ENCODE results near the gene PCGF1. TPM values are rescaled to one million over a fixed set of nuclear protein-coding genes. Genes with fewer than 3 reads are reported as not detected.
A peak's percentile ranks its signal among the peaks of the same experiment; 100 is the strongest.

PCGF1 gene
- total RNA-seq, 3 donors from 2014 or later (not counting 1 experiment from before 2014, with no cell fraction given): 22.9 to 35.9 (median 33.2) TPM

GRCh38 chr2:74499940-74500577 lies 7.4 kb downstream of the PCGF1 start:
- Mint-ChIP-seq H3K9me3 (no peaks in the 10 kb centered on the region), H3K4me3 (peak overlapping the region; percentile 56), H3K4me1 (peaks cover 36 to 65% of the 10 kb centered on the region in 2 donors), H3K27ac (no peak overlapping the region), H3K27me3 (ENCODE audit: low read depth in 2 of 2) (peaks cover 0 to 8% of the 10 kb centered on the region in 2 donors), H3K36me3 (no peaks in the 10 kb centered on the region)
- H3K9me3 ChIP-seq (ENCODE audit: control insufficient read depth, insufficient read depth, low read length): no peaks in the 10 kb centered on the region
- peaks cover 56% of the 10 kb centered on the region for H3K4me1 ChIP-seq (ENCODE audit: control insufficient read depth, insufficient read depth, low read length)
- TF ChIP-seq CTCF (IDR thresholded peaks at IDR 0.05): no peak
- no peaks in the 10 kb centered on the region for H3K36me3 ChIP-seq (ENCODE audit: control insufficient read depth, insufficient read depth, low read length)
- intact Hi-C loops (cut with micrococcal nuclease): no loop called here
- no peak for ATAC-seq
- DNase-seq: no peak
- no peak overlapping the region for H3K27ac ChIP-seq (ENCODE audit: low read length)
- WGBS (ENCODE audit: insufficient coverage): 62% methylated on average over 15 of the region's 15 CpGs
- H3K4me3 ChIP-seq (ENCODE audit: low read length): no peak overlapping the region
- peaks cover 5% of the 10 kb centered on the region for H3K27me3 ChIP-seq (ENCODE audit: control insufficient read depth, insufficient read depth, low read length)

GRCh38 chr2:74499267-74499939 lies 8.1 kb downstream of the PCGF1 start, which contains the start of gene LBX2:
LBX2 (minus strand) TSS chr2:74499603; CDS start chr2:74499537, 66 bp downstream.
- Histone ChIP-seq H3K9me3 (ENCODE audit: control insufficient read depth, insufficient read depth, low read length) (no peaks in the 10 kb centered on the region), H3K36me3 (ENCODE audit: control insufficient read depth, insufficient read depth, low read length) (no peaks in the 10 kb centered on the region), H3K4me3 (ENCODE audit: low read length) (peak within 1 kb of the TSS; percentile 52), H3K27me3 (ENCODE audit: control insufficient read depth, insufficient read depth, low read length) (peaks cover 5% of the 10 kb centered on the region), H3K4me1 (ENCODE audit: control insufficient read depth, insufficient read depth, low read length) (peaks cover 56% of the 10 kb centered on the region), H3K27ac (ENCODE audit: low read length) (no peak within 1 kb of the TSS)
- H3K36me3 Mint-ChIP-seq: no peaks in the 10 kb centered on the region
- peak within 1 kb of the TSS; percentile 30 to 81 for H3K27ac Mint-ChIP-seq
- TF ChIP-seq CTCF (IDR thresholded peaks at IDR 0.05): no peak
- H3K9me3 Mint-ChIP-seq: no peaks in the 10 kb centered on the region
- peak within 1 kb of the TSS; percentile 90 for H3K4me3 Mint-ChIP-seq
- DNase-seq (peak in 1 of 2 donors; percentile 48), ATAC-seq (peak in 1 of 3 donors; percentile 28)
- peaks cover 29 to 58% of the 10 kb centered on the region in 2 donors for H3K4me1 Mint-ChIP-seq
- WGBS (ENCODE audit: insufficient coverage): 6% methylated on average over 65 of the region's 65 CpGs
- peaks cover 0 to 8% of the 10 kb centered on the region in 2 donors for H3K27me3 Mint-ChIP-seq (ENCODE audit: low read depth in 2 of 2)
- intact Hi-C loops (cut with micrococcal nuclease): no loop called here

GRCh38 chr2:74498500-74499266 lies 8.8 kb downstream of the PCGF1 start:
- peak in 1 of 2 donors; percentile 41 for DNase-seq
- H3K27me3 ChIP-seq (ENCODE audit: control insufficient read depth, insufficient read depth, low read length): peaks cover 5% of the 10 kb centered on the region

More at GRCh38 chr2:74498500-74499266, 8.8 kb downstream of the PCGF1 start:
- no peak overlapping the region for H3K27ac ChIP-seq (ENCODE audit: low read length)
- Mint-ChIP-seq H3K4me3 (peak overlapping the region; percentile 90), H3K4me1 (peaks cover 24 to 51% of the 10 kb centered on the region in 2 donors), H3K36me3 (no peaks in the 10 kb centered on the region), H3K9me3 (no peaks in the 10 kb centered on the region), H3K27ac (peak overlapping the region; percentile 30 to 81), H3K27me3 (ENCODE audit: low read depth in 2 of 2) (peaks cover 0 to 8% of the 10 kb centered on the region in 2 donors)
- intact Hi-C loops (cut with micrococcal nuclease): no loop called here
- H3K9me3 ChIP-seq (ENCODE audit: control insufficient read depth, insufficient read depth, low read length): no peaks in the 10 kb centered on the region
- no peak for TF ChIP-seq CTCF (IDR thresholded peaks at IDR 0.05)
- H3K4me3 ChIP-seq (ENCODE audit: low read length): peak overlapping the region; percentile 52
- H3K36me3 ChIP-seq (ENCODE audit: control insufficient read depth, insufficient read depth, low read length): peaks cover 4% of the 10 kb centered on the region
- H3K4me1 ChIP-seq (ENCODE audit: control insufficient read depth, insufficient read depth, low read length): peaks cover 51% of the 10 kb centered on the region
- ATAC-seq: peak; percentile 25 to 52 (median 33)
- WGBS (ENCODE audit: insufficient coverage): 1% methylated on average over 41 of the region's 41 CpGs

All from natural killer cell (primary cell).